Femur (tissue), 1 donor: ENCODE results near the gene HCN2.
A peak's percentile ranks its signal among the peaks of the same experiment; 100 is the strongest.
"Not testable (repeated sequence)": the region's sequence is repeated elsewhere in the genome, so short reads cannot be mapped to it uniquely, and the experiment has no call there.

Experiments used
- DNase-seq: peaks from one replicate; pipeline ENCODE4 v3.0.0-alpha.2; 2017

The HCN2 gene

GRCh38 chr19:588093-588740 lies 1.5 kb upstream of the HCN2 start:
- peak; percentile 82 for DNase-seq

- no peak for DNase-seq
These were observed 664 bp upstream of the HCN2 start for GRCh38 chr19:588741-589692.

GRCh38 chr19:590396-590745 lies 690 bp downstream of the HCN2 start:
- DNase-seq = no peak

GRCh38 chr19:590750-591098 lies 1.0 kb downstream of the HCN2 start:
- DNase-seq = no peak

- DNase-seq = no peak
These were observed 1.6 kb downstream of the HCN2 start for GRCh38 chr19:591099-591958.

DNA sequence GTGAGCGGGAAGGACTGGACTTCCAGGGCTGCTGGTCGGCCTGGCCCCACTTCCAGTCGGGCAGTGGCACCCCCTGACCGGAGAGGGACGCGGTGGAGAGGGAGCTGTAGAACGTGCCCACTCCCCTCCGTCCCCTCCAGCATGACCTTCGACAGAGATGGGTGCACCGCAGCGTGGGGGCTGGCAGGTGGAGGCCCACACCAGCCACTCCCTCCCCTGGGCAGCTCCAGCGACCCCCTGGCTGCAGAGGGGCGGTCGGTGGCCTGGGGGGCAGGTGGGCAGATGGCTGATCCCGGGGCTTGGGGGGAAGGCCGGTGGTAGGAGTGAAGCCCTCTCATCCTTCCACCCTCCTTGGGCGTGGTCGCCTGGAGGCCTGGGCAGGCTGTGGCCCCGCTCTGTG lies 2.4 kb downstream of the HCN2 start:
- no peak for DNase-seq

- no peak for DNase-seq
These were observed 3.4 kb downstream of the HCN2 start for GRCh38 chr19:593055-593454.

DNA sequence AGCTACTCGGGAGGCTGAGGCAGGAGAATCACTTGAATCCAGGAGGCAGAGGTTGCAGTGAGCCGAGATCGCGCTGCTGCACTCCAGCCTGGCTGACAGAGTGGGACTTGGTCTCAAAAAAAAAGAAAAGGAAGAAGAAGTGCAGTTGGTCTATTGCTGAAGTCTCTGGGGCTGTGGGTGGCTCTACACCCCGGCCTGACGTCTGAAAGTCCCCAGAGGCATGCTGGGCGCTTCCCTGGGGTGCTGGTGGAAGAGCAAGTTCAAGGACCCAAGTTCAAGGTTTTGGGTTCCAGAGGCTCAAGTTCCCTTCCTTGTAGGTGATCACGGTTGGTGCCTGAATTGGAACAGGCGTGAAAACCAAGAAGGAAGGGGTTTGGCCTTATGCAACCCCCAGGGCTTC lies 3.8 kb downstream of the HCN2 start:
- DNase-seq = no peak

GRCh38 chr19:594265-594870 lies 4.7 kb downstream of the HCN2 start:
- DNase-seq = no peak

GRCh38 chr19:595326-596262 lies 5.9 kb downstream of the HCN2 start:
- no peak for DNase-seq

- no peak for DNase-seq
These were observed 6.6 kb downstream of the HCN2 start for GRCh38 chr19:596263-596655.

- DNase-seq = no peak
These were observed 8.0 kb downstream of the HCN2 start for GRCh38 chr19:597406-598315.

DNA sequence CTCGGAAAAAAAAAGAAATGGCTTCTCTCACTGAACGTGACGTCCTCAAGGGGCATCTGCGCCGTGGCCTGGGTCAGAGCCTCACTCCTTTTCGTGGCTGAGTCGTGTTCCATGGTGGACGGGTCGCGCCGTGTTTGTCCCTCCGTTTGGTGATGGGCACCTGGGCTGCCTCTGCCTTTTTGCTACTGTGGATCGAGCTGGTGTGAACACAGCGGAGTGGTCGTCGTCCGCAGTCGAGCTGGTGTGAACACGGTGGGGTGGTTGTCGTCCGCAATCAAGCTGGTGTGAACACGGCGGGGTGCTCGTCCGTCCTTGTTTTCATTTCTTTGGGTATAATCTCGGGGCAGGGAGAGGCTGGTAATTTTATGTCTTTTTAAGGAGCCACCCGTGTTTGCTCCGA lies 11.6 kb downstream of the HCN2 start:
- no peak for DNase-seq

DNA sequence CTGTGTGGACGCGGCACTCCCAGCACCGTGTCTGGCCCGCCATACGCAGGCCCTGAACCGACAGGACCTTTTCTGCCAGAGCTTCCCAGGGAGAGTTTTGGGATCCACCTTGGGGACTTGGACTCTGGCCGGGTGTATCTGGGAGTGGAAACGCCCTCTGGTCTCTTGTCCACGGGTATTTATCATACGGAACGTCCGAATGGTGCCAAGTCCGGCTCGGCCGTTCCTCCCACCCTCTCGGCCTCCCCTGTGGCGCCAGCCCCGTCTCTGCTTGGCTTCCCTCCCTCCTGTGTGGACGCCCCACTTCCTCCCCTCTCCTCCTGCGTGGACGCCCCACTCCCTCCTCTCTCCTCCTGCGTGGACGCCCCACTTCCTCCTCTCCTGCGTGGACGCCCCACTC lies 12.1 kb downstream of the HCN2 start:
- DNase-seq = no peak

DNA sequence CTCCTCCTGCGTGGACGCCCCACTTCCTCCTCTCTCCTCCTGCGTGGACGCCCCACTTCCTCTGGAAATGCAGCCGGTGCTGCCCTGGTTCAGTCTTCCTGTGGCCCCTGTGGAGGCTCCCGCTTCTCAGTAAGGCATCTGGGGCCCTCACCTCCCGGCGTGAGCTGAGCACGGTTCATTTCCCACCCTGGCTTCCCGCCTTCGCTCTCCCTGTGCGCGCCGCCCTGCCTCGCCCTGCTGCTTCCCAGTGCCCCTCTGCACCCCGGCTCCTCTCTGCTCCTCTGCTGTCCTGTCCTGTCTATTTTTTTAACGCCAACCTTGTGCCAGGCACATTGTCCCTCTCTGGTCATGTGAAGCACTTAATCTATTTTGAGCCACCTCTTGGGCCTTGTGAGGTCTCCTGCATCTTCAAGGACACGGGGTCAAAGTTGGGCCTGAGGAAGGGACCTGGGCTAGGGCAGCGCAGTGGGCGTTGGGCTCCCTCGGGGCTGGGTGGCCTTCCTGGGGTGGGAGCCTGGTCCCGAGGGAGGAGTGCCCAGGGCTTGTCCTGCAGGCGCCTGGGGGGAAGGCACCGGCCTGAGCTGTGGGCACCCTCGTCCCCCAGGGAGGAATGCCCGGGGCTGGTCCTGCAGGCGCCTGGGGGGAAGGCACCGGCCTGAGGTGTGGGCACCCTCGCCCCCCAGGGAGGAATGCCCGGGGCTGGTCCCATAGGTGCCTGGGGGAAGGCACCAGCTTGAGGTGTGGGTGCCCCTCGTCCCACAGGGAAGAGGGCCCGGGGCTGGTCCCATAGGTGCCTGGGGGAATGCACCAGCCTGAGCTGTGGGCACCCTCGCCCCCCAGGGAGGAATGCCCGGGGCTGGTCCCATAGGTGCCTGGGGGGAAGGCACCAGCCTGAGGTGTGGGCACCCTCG lies 13.0 kb downstream of the HCN2 start:
- DNase-seq = no peak

DNA sequence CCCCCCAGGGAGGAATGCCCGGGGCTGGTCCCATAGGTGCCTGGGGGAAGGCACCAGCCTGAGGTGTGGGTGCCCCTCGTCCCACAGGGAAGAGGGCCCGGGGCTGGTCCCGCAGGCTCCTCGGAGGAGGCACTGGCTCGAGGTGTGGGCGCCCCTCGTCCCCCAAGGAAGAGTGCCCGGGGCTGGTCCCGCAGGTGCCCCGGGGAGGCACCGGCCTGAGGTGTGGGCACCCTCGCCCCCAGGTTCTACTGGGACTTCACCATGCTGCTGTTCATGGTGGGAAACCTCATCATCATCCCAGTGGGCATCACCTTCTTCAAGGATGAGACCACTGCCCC lies 13.6 kb downstream of the HCN2 start:
- DNase-seq = not testable (repeated sequence)

DNA sequence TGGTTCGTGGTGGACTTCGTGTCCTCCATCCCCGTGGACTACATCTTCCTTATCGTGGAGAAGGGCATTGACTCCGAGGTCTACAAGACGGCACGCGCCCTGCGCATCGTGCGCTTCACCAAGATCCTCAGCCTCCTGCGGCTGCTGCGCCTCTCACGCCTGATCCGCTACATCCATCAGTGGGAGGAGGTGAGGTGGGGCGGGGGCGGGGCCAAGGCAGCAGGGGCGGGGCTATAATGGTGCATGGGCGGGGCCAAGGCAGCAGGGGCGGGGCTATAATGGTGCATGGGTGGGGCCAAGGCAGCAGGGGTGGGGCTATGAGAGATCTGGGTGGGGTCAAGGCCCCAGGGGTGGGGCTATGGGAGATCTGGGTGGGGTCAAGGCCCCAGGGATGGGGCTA lies 14.1 kb downstream of the HCN2 start:
- not testable (repeated sequence) for DNase-seq

GRCh38 chr19:604355-604754 lies 14.7 kb downstream of the HCN2 start:
- no peak for DNase-seq

GRCh38 chr19:605061-605971 lies 15.6 kb downstream of the HCN2 start:
- not testable (repeated sequence) for DNase-seq
